Anterior cingulate cortex (tissue), 58 donors: Measurements from ENCODE around the gene CREG2.

ENCODE experiments used
- DNase-seq, 58 donors: peaks; one replicate each; lab custom pipeline; 2025; lab: John Stamatoyannopoulos, UW

Gene CREG2

DNA sequence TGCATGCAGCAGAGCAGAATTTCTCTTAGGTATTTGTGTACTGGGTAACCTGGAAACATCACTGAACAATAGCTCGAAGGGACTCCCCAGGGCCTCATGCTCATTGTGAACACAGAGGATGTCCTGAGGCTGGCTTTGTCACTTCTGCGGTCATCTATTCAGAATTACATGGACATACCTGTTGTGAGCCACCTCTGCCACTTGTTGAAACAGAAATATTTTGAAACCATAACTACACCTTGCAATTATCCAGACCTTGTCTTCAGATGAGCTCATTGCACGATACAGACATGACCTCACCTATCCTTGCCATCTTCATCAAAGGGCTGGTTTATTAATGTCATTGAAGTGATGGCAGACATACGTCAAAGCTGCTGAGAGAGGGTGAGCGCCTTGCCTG lies 23.4 kb upstream of the CREG2 start:
- DNase-seq: no peak

DNA sequence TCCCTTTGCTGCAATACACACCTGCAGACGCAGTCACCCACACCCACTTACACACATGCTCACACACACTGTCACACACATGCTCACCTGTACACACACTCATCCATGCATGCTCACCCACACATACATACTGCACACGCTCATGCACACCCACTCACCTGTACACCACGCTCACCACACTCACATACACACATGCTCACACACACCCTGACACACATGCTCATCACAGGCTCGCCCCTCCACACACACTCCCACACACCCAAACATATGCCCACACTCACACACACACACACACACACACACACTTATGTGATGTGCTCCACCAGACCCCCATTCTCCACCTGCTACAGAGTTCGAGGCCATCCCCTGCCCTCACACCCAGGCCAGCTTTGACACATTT lies 22.8 kb upstream of the CREG2 start:
- DNase-seq: no peak

DNA sequence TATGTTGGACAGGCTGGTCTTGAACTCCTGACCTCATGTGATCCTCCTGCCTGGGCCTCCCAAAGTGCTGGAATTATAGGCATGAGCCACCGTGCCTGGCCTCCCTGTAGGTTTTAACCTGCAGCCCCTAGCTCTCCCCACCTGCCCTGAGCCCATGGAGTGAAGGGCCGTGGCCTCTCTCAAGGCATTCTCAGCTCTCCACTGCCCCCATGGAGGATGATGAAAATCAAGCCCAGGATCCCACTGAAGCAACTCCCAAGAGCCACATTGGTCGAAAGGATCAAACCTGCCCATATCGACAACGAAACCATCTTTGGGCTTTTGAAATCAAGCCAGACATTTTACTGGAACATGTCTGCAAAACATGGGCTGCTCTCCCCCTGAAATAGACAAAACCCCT lies 22.4 kb upstream of the CREG2 start:
- no peak for DNase-seq

GRCh38 chr2:101408925-101409324 lies 21.6 kb upstream of the CREG2 start:
- DNase-seq: no peak

GRCh38 chr2:101405351-101405899 lies 18.1 kb upstream of the CREG2 start:
- no peak for DNase-seq

GRCh38 chr2:101403745-101404144 lies 16.4 kb upstream of the CREG2 start:
- no peak for DNase-seq

DNA sequence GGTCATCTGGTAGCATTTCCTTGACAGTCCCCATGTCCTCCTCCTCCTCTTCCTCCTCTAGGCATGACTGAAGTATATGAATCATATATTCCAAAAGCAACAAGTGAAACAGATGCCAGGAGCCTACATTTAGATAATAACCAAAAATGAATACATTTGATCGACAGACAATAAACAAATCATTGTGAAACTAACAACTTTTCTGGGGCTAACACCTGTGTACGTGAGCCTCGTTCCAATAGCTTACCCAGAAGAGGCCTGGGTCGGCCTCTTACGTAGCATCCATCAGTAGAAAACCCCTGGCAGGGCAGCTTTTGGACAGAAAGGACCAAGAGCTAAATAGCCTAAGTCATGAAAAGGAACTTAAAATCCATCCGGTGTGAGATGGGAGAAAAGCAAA lies 15.3 kb upstream of the CREG2 start:
- no peak for DNase-seq

DNA sequence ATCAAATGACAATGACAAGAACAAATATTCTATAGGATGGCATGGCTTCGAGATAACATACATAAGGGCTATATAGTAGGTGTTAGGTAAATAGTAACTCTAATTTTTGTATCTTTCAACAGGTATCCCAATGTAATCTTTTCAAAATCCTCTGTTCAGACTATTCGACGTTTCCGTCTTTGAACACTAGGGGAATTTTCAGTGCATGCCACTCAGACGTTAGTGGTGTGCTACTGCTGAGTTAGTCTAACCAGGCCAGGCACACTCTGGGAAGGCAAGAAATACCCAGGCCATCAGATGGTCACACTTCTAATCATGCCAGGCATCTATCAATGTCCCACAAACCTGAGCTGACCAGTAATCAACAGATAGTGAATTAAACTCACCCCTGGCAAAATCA lies 14.6 kb upstream of the CREG2 start:
- DNase-seq: no peak

DNA sequence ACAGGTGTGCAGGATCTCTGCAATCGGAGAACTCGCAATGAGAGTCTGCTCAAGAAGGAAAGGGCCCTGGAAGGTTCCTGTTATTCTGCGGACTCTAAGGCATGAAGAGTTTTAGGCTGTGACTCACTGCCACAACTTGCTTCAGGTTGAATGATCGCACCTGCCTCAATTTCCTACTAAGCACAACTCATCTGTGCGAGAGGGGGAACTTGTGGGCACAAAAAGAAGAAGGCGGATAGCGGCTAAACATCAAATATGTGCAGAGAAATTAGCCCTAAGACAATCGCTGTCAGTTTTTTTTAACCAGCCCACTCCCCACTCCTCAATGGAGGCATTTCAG lies 14.0 kb upstream of the CREG2 start:
- DNase-seq: no peak

- DNase-seq: no peak
Measured at GRCh38 chr2:101400506-101401325, 13.4 kb upstream of the CREG2 start.

- no peak for DNase-seq
Measured at GRCh38 chr2:101400048-101400447, 12.7 kb upstream of the CREG2 start.

- peak in 7 of 58 donors; percentile 7 to 72 (median 22) for DNase-seq
Measured at GRCh38 chr2:101399021-101399799, 11.9 kb upstream of the CREG2 start.

- DNase-seq: peak in 18 of 58 donors; percentile 7 to 63 (median 29)
Measured at GRCh38 chr2:101398116-101398821, 11.0 kb upstream of the CREG2 start.

DNA sequence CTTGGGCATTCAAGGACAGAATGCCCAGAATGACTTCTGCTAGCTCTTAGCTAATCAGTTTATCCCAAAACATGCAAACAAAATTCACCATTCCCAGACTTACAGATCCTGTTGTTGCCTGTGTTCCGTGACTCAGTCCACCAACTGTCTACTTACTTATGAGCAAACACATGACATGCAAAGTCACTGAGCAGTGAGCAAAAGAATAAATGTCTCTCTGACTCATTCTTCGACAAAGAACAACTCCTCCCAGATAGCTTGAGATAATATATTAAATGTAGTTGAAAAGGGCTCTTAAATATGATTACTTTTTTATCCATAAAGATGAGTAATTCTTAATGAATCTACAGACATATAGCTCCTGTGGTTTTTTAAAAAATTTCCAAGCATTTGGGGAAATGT lies 9.0 kb upstream of the CREG2 start:
- peak in 2 of 58 donors; percentile 13 to 38 for DNase-seq

GRCh38 chr2:101395545-101396315 lies 8.4 kb upstream of the CREG2 start:
- DNase-seq: no peak

DNA sequence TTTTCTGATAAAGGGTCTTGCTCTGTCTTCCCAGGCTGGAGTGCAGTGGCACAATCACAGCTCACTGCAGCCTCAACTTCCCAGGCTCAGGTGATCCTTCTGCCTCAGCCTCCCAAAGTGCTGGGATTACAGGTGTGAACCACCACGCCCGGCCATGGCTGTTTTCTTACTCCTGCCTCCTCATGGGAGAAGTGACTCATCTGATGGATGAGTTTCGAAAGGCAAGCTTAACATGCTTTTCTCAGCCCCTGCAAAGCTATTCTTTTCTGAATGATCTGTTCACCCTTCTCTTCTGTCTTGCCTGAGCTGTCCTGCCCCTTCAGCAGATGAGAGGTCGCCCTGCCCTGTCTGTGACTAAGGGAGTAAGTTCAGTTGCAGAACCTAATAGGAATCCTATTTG lies 929 bp upstream of the CREG2 start:
- no peak for DNase-seq

- peak in 12 of 58 donors; percentile 16 to 63 (median 48) for DNase-seq
Measured at GRCh38 chr2:101386599-101387150, 628 bp downstream of the CREG2 start.

GRCh38 chr2:101383016-101383541 lies 4.2 kb downstream of the CREG2 start:
- no peak for DNase-seq

DNA sequence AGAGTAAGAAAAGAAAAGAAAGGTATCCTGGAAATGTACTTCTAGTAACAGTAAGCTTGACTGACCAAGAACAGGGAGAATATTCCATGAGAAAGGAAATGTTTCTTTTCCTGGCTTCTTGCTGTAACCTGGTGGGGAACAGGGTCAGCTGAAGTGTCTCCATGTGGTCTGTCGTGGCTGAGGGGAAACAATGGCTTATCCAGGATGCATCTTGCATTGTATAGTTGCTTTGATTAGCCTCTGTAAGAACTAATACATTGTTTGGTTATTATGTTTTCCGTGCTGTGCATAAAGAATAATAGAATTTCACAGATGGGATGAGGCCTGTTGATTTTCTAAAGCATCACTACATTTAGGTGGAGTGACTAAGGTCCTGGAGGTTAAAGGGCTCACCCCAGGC lies 4.9 kb downstream of the CREG2 start:
- DNase-seq: no peak

DNA sequence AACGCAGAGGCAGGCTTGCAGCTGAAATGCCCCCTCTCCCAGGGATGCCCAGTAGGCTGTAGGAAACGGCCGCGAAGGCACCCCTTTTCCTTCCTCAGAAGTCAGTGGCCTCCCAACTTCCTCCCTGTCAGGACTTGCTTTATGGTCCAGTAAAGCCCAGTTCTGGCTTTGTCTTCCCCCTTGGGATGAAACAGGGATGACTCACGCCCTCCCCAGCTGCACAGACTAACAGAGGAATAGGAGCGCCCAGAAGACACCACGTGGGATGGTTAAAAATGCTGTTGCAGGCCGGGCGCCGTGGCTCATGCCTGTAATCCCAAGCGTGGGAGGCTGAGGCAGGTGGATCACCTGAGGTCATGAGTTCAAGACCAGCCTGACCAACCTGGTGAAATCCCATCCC lies 6.9 kb downstream of the CREG2 start:
- peak in 1 of 58 donors; percentile 4 for DNase-seq
